Fibroblast of mammary gland (primary cell): ENCODE data around the gene GYG2.

Experiments used
- DNase-seq: peaks from one replicate; pipeline ENCODE4 v3.0.0-alpha.2; 2010; ENCODE audit warnings: low read depth
- H3K4me3 ChIP-seq: 2 replicates; pipeline ENCODE4 v1.5.1; 2011; ENCODE audit warnings: low read depth, mild to moderate bottlenecking, low read length, moderate library complexity; ENCODE audit not compliant: control insufficient read depth
- CTCF ChIP-seq: conservative IDR thresholded peaks from 2 replicates; pipeline ENCODE4 v1.5.1; 2011; ENCODE audit warnings: low read depth, low read length, inconsistent platforms; ENCODE audit not compliant: control insufficient read depth, insufficient read depth

GYG2 gene

GRCh38 chrX:2871831-2872230 is 43.1 kb downstream of the GYG2 start:
- no peak for TF ChIP-seq CTCF
- no peak for DNase-seq
- H3K4me3 ChIP-seq, result no peak overlapping the region

GRCh38 chrX:2872671-2873277 is 44.0 kb downstream of the GYG2 start:
- no peak overlapping the region for H3K4me3 ChIP-seq
- DNase-seq, result no peak
- TF ChIP-seq CTCF, result no peak

- TF ChIP-seq CTCF, result no peak
- H3K4me3 ChIP-seq, result no peak overlapping the region
- no peak for DNase-seq
These were observed 45.7 kb downstream of the GYG2 start for GRCh38 chrX:2874222-2875135.

DNA sequence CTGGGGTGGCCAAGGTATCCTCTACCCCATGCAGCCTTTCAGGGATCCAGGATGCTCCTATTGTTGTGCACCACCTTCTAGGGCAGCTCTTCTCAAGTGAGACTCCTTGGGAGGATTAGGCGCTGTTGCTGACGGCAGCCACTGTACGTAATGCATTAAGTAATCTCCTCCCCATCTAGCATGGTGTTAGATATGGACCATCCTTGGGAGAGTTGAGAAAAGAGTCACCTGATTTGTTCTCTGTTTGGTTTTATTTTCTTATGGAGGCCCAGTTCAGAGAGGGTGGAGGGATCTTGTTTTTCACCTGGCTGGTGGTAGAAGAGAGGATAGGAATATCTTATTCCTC is 46.4 kb downstream of the GYG2 start:
- no peak overlapping the region for H3K4me3 ChIP-seq
- TF ChIP-seq CTCF, result no peak
- DNase-seq, result no peak

- no peak overlapping the region for H3K4me3 ChIP-seq
- TF ChIP-seq CTCF, result peak; percentile 48
These were observed 47.2 kb downstream of the GYG2 start for GRCh38 chrX:2875798-2876399.

GRCh38 chrX:2878563-2878962 is 49.8 kb downstream of the GYG2 start:
- H3K4me3 ChIP-seq, result no peak overlapping the region
- DNase-seq, result no peak
- no peak for TF ChIP-seq CTCF

More at GRCh38 chrX:2875798-2876399, 47.2 kb downstream of the GYG2 start:
- DNase-seq, result peak; percentile 19
